Right lobe of liver (tissue), 6 donors: Measurements from ENCODE around the gene ST3GAL2. TPM values are rescaled to one million over a fixed set of nuclear protein-coding genes. Genes with fewer than 3 reads are reported as not detected.

ENCODE experiments used
- ATAC-seq, 4 donors: fragments of 200-7000 bp; cut with Tn5 transposase; one replicate each; pipeline ENCODE4 v1.9.1; 2020; ENCODE audit warnings: mild to moderate bottlenecking in 4 of 4, moderate library complexity in 4 of 4
- DNase-seq, 3 donors: peaks; one replicate each; pipeline ENCODE4 v3.0.0-alpha.2; 2020
- H3K27ac ChIP-seq, 3 donors: fragments of 200-600 bp; one replicate each; pipeline ENCODE4 v1.8.0; 2022
- H3K27me3 ChIP-seq, 2 donors: fragments of 200-600 bp; one replicate each; pipeline ENCODE4 v1.8.0; 2022
- H3K36me3 ChIP-seq, 4 donors: fragments of 200-600 bp; sonication (generic) in 1 of 4; one replicate each; pipeline versions ENCODE4 v1.5.1 to v1.8.0; 2017 to 2022; ENCODE audit warnings: control low read depth in 1 of 4
- H3K4me1 ChIP-seq, 4 donors: fragments of 200-600 bp; sonication (generic) in 1 of 4; one replicate each; pipeline versions ENCODE4 v1.5.1 to v1.8.0; 2017 to 2022; ENCODE audit warnings: control low read depth in 1 of 4
- H3K4me3 ChIP-seq, 3 donors: fragments of 200-600 bp; one replicate each; pipeline ENCODE4 v1.8.0; 2022
- H3K9me3 ChIP-seq, 4 donors: fragments of 200-600 bp; sonication (generic) in 1 of 4; one replicate each; pipeline versions ENCODE4 v1.5.1 to v1.8.0; 2017 to 2022; ENCODE audit warnings: control low read depth in 1 of 4
- POLR2A ChIP-seq: fragments of 450-650 bp; IDR thresholded peaks from one replicate; pipeline ENCODE4 v1.6.1; 2017; ENCODE audit warnings: antibody characterized with exemption, mild to moderate bottlenecking
- WGBS: methylation state at CpG from one replicate; pipeline ENCODE4 v1.1.6; 2018; ENCODE audit warnings: low coverage, low lambda C conversion rate; ENCODE audit not compliant: insufficient coverage; ENCODE audit errors: missing lambda C conversion rate; 5-methylcytosine and 5-hydroxymethylcytosine counted together
- intact Hi-C, 2 donors: fragments of 100-400 bp; cut with DNase I; formaldehyde crosslinking; loops; one replicate each; pipeline versions ENCODE4 v1.11.2 to v1.14.1; 2022
- total RNA-seq, 6 experiments: library from RNA; depleted of rRNA in 2 of 6; stranded (reverse); fragments of >200 nt in 2 of 6; fragmentation: NEBNext Ultra II Directional in 3 of 6; extraction: Animal tissue kit (Norgen Biotek cat#: 25700) in 3 of 6; gene quantifications; one replicate each; pipeline versions ENCODE4 v1.1.0 to v1.2.4, GENCODE V29; 2016 to 2023
- TF ChIP-seq, protein P1 (sequence below), 4 donors: fragments of 200-600 bp in 3 of 4; fragments of 450-650 bp in 1 of 4; IDR thresholded peaks; one replicate each; pipeline versions ENCODE4 v1.5.1 to v1.8.0; 2016 to 2022; ENCODE audit warnings: antibody characterized with exemption in 4 of 4, mild to moderate bottlenecking in 2 of 4
- donor health status: DM: no; HTN: yes; CAD: no.
- donor health status: DM: no; HTN: no; CAD: no.
- donor health status: DM: no; HTN: no; CAD: no.
- donor health status: DM: no; HTN: yes; CAD: no.
- donor health status: DM: no; HTN: yes; CAD: no.

The ST3GAL2 gene
- total RNA-seq, 6 experiments from 2014 or later, result 10.4 to 16.7 (median 14.5) TPM

DNA sequence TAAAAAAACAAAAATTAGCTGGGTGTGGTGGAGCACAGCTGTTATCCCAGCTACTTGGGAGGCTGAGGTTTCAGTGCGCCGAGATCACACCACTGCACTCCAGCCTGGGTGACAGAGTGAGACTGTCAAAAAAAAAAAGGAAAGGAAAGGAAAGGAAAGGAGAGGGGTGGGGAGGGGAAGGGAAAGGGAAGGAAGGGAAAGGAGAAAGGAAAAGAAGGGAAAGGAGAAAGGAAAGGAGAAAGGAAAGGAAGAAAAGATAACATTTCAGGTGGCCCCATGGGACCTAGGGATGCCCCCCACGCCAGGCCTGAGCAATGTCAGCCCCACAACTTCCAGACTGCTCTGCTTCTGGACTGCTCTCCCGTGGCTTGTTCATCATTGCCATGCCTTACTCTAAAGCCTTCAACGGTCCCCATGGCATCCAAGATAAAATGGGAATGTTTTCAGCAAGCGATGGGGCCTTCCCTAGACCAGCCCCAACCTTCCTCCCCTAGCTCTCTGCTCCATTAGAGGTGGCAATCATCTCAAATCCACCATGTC is 55.4 kb downstream of the ST3GAL2 start:
- intact Hi-C loops, result no loop called here
- Histone ChIP-seq H3K9me3 (no peaks in the 10 kb centered on the region), H3K27me3 (no peaks in the 10 kb centered on the region), H3K4me1 (peaks cover 0 to 9% (median 0%) of the 10 kb centered on the region in 4 donors), H3K4me3 (no peak overlapping the region), H3K27ac (no peak overlapping the region), H3K36me3 (peaks cover 0 to 14% (median 0%) of the 10 kb centered on the region in 4 donors)
- WGBS, result 100% methylated on average over 3 of the region's 6 CpGs
- ATAC-seq, result no peak
- TF ChIP-seq, protein P1, sequence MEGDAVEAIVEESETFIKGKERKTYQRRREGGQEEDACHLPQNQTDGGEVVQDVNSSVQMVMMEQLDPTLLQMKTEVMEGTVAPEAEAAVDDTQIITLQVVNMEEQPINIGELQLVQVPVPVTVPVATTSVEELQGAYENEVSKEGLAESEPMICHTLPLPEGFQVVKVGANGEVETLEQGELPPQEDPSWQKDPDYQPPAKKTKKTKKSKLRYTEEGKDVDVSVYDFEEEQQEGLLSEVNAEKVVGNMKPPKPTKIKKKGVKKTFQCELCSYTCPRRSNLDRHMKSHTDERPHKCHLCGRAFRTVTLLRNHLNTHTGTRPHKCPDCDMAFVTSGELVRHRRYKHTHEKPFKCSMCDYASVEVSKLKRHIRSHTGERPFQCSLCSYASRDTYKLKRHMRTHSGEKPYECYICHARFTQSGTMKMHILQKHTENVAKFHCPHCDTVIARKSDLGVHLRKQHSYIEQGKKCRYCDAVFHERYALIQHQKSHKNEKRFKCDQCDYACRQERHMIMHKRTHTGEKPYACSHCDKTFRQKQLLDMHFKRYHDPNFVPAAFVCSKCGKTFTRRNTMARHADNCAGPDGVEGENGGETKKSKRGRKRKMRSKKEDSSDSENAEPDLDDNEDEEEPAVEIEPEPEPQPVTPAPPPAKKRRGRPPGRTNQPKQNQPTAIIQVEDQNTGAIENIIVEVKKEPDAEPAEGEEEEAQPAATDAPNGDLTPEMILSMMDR (IDR thresholded peaks at IDR 0.05), result no peak
- TF ChIP-seq POLR2A, result no peak
- DNase-seq, result no peak

DNA sequence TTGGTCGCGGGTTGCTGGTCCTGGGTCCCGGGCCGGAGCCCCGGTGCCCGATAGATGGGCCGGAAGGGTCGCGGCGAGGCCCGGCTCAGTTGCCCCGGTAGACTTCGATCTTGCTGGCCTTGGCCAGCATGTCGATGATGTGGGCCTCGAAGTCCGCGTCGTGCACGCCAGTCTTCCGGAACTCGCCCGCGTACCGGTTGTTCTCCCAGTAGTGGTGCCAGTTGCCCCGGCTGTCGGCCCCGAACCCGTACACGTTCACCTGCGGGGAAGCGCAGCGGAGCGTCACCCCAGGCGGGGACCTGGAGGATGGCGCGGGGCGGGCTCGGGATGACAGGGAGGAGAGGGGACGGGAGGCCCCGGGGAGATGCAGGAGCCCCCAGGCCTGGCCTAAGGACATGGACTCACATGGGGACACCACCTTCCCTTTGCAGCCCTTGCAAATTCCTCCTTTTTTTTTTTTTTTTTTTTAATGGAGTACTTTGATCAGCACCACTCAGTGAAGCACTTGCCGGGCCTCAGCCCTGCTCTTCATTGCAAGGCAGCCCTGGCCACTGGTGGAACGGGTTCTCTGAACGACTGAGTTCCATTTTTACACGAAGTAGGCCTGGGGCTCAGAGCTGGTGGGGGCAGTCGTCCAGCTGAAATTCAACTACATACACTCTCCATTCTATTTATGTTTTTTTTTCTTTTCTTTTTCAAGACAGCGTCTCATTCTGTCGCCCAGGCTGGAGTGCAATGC is 57.1 kb downstream of the ST3GAL2 start:
- Histone ChIP-seq H3K4me1 (peaks cover 0 to 9% (median 0%) of the 10 kb centered on the region in 4 donors), H3K27ac (peak overlapping the region in 1 of 3 donors; percentile 21), H3K27me3 (no peaks in the 10 kb centered on the region), H3K9me3 (no peaks in the 10 kb centered on the region), H3K36me3 (peaks cover 0 to 2% (median under 1%) of the 10 kb centered on the region in 4 donors), H3K4me3 (peak overlapping the region; percentile 63 to 72 (median 70))
- ATAC-seq, result peak in 1 of 4 donors; percentile 35
- no peak for TF ChIP-seq POLR2A
- TF ChIP-seq, protein P1 (IDR thresholded peaks at IDR 0.05), result no peak
- 34% methylated on average over 14 of the region's 47 CpGs for WGBS
- DNase-seq, result no peak
- intact Hi-C loops, result no loop called here

DNA sequence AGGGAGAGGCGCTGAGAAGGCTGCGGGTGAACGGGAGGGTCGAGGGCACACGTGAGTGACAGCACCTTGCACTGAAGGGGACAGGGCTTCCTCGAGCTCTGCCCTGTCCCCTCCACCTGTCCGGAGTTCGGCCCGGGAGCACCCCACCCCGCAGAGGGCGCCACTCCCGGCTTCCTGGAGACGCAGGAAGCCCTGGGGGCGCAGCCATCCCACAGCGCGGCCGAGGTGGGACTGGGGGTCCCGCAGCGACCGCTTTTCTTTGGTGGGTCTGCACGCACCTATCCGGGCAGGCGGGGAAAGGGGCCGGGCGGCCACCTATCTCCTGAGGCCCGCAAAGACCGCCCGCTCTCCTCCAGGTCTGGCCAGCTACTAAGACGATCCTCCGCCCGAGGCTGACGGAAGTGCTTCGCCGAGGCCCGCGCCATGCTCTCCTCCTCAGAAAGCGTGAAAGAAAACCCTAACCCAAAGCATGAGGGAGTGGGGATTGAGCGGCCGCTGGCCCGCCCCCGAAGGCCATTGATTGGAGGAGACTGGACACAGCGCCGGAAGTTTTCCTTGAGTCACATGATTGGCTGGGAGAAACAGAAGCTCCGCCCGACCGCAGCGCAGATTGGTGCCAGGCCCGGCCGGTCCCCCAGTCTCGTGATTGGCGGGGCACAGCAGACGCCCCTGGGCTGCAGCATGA is 57.8 kb downstream of the ST3GAL2 start:
- Histone ChIP-seq H3K4me3 (peak overlapping the region; percentile 63 to 72 (median 70)), H3K27me3 (no peaks in the 10 kb centered on the region), H3K27ac (peak overlapping the region; percentile 47 to 63 (median 60)), H3K36me3 (peaks cover 0 to 7% (median 2%) of the 10 kb centered on the region in 4 donors), H3K4me1 (peaks cover 0 to 9% (median 0%) of the 10 kb centered on the region in 4 donors), H3K9me3 (no peaks in the 10 kb centered on the region)
- 0% methylated on average over 11 of the region's 52 CpGs for WGBS
- intact Hi-C loops, result no loop called here
- ATAC-seq, result peak; percentile 93 to 97 (median 94)
- DNase-seq, result peak; percentile 95 to 97 (median 97)
- TF ChIP-seq POLR2A, result peak; percentile 85
- TF ChIP-seq, protein P1 (IDR thresholded peaks at IDR 0.05), result peak in 2 of 4 donors; percentile 16 to 26

DNA sequence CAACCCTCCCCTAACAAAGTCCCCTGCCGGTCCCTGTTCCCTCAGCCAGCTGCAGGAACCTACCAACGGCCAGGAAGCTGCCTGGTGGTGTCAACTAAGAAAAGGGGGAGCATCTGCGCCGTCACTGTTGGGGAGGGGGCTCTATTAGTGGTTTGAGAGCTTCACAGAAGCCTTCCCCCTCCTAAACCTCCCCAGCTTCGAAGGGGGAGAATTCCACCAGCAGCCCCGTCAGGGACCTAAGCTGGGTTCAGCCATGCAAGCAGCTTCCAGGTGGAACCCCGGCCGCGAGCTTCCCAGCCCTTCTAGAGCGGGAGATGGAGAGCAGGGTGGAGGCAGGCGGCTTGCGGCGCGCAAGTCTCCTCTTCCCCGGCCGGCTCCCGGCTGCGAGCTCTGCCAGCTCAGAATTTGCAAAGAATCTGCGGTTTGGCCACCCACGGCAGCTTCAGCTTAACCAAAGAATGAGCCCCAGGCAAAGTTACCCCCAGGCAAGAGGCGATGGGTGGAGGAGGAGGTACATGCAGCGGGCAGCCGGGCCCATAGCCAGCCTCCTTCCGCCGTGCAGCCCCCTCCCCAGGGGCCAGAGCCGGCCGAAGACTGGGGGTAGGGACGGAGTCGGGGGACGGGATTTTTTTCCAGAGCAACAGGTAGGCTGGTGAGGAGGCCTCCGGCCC is 58.5 kb downstream of the ST3GAL2 start:
- TF ChIP-seq POLR2A, result no peak
- TF ChIP-seq, protein P1 (IDR thresholded peaks at IDR 0.05), result no peak
- DNase-seq, result peak; percentile 51 to 64 (median 59)
- intact Hi-C loops, result no loop called here
- H3K36me3 ChIP-seq, result peaks cover 0 to 8% (median 4%) of the 10 kb centered on the region in 4 donors
- peak overlapping the region; percentile 63 to 72 (median 70) for H3K4me3 ChIP-seq
- H3K9me3 ChIP-seq, result no peaks in the 10 kb centered on the region
- peak overlapping the region; percentile 47 to 63 (median 60) for H3K27ac ChIP-seq
- WGBS, result 2% methylated on average over 4 of the region's 31 CpGs
- peaks cover 0 to 9% (median 0%) of the 10 kb centered on the region in 4 donors for H3K4me1 ChIP-seq
- peak; percentile 20 to 49 (median 33) for ATAC-seq
- no peaks in the 10 kb centered on the region for H3K27me3 ChIP-seq
